Islet of Langerhans (tissue), 1 donor: ENCODE data around the gene FAM50A.
"Not testable (repeated sequence)": the region's sequence is repeated elsewhere in the genome, so short reads cannot be mapped to it uniquely, and the experiment has no call there.

Source experiments
- FAIRE-seq: peaks from one replicate; lab custom pipeline; 2011; peaks lifted over from hg19 to GRCh38; lab: Jason Lieb, UNC

Gene FAM50A

GRCh38 chrX:154485150-154486051, 41.5 kb downstream of the FAM50A start:
- FAIRE-seq: no peak

GRCh38 chrX:154486052-154486395, 42.1 kb downstream of the FAM50A start:
- FAIRE-seq: no peak

- no peak for FAIRE-seq
Observed at GRCh38 chrX:154486396-154487207, 42.7 kb downstream of the FAM50A start, which contains the start of gene UBL4A. Gene UBL4A, minus strand, starts transcription at chrX:154486615. Its CDS starts 31 bp downstream, at chrX:154486584.

- FAIRE-seq: no peak
Observed at GRCh38 chrX:154487518-154488290, 43.8 kb downstream of the FAM50A start.

GRCh38 chrX:154488336-154489075, 44.6 kb downstream of the FAM50A start:
- no peak for FAIRE-seq

GRCh38 chrX:154489182-154489581, 45.2 kb downstream of the FAM50A start:
- FAIRE-seq: no peak

- FAIRE-seq: no peak
Observed at GRCh38 chrX:154490021-154490413, 46.1 kb downstream of the FAM50A start.

- FAIRE-seq: peak; percentile 41
Observed at GRCh38 chrX:154490414-154491083, 46.6 kb downstream of the FAM50A start, which contains the start of gene SLC10A3. Gene SLC10A3, minus strand, starts transcription at chrX:154490629. Its CDS starts 1,689 bp downstream, at chrX:154488940.

GRCh38 chrX:154494715-154495114, 50.8 kb downstream of the FAM50A start:
- no peak for FAIRE-seq

- FAIRE-seq: no peak
Observed at GRCh38 chrX:154495472-154495922, 51.6 kb downstream of the FAM50A start.

GRCh38 chrX:154496591-154497137, 52.7 kb downstream of the FAM50A start:
- FAIRE-seq: not testable (repeated sequence)
